ENCODE results near the gene ITPR3.
A peak's percentile ranks its signal among the peaks of the same experiment; 100 is the strongest.

ITPR3 gene

DNA sequence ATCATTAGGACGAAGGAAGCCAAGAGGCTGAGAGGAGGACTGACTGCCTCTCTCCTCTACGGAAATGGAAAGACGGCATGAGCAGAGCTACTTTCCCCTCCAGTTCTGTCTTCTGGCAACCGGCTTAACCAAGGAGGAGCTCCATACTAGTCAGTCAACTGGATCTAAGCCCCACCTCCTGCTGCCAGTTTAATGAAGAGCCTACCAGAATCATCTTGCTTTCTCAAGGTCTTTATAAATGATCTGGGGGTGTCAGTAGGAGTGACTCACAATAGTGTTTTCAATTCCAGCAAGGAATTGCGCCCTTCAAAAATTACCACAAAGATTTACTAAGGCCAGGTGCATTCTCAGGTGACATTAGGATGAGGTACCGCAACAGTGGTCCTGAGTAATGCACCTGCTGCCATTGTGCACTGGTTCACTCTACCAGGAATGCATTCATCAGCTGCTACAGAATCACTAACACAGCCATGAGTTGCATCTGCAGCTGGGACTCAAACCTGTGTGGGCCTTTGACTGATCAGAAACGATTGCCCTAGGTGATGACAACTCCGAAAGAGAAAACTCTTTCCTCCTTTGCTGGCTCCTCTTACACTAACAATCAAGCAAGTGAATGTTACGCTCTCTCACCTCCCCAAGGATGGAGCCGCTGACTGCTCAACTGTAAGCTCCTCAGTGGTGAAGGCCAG is 87.5 kb downstream of the ITPR3 start:
- Histone ChIP-seq H3F3A (ENCODE audit: insufficient read depth, low read length) (no peaks in the 10 kb centered on the region), H3K9me2 (ENCODE audit: low read depth, low read length) (no peaks in the 10 kb centered on the region), H3K4me1 (ENCODE audit: insufficient read depth, low read length, severe bottlenecking) (peaks cover 61% of the 10 kb centered on the region), H4K20me1 (ENCODE audit: insufficient read depth, low read length) (no peaks in the 10 kb centered on the region), H2AFZ (ENCODE audit: low read length) (no peak overlapping the region), H3K27ac (ENCODE audit: low read depth, low read length, poor library complexity, severe bottlenecking) (no peak overlapping the region), H3K79me2 (ENCODE audit: insufficient read depth, low read length) (0 out of 2 replicates have a peak, but pooled peaks cover 2% of the 10 kb centered on the region), H3K36me3 (ENCODE audit: insufficient read depth, low read length) (peaks cover 43% of the 10 kb centered on the region), H3K9me3 (ENCODE audit: low read length) (no peaks in the 10 kb centered on the region), H3K4me2 (ENCODE audit: low read length) (no peak overlapping the region), H3K9ac (ENCODE audit: low read length) (no peak overlapping the region), H3K27me3 (ENCODE audit: insufficient read depth, low read length) (no peaks in the 10 kb centered on the region), H3K4me3 (ENCODE audit: low read depth, low read length, poor library complexity, severe bottlenecking) (no peak overlapping the region)
- TF ChIP-seq, protein P1, sequence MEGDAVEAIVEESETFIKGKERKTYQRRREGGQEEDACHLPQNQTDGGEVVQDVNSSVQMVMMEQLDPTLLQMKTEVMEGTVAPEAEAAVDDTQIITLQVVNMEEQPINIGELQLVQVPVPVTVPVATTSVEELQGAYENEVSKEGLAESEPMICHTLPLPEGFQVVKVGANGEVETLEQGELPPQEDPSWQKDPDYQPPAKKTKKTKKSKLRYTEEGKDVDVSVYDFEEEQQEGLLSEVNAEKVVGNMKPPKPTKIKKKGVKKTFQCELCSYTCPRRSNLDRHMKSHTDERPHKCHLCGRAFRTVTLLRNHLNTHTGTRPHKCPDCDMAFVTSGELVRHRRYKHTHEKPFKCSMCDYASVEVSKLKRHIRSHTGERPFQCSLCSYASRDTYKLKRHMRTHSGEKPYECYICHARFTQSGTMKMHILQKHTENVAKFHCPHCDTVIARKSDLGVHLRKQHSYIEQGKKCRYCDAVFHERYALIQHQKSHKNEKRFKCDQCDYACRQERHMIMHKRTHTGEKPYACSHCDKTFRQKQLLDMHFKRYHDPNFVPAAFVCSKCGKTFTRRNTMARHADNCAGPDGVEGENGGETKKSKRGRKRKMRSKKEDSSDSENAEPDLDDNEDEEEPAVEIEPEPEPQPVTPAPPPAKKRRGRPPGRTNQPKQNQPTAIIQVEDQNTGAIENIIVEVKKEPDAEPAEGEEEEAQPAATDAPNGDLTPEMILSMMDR (IDR thresholded peaks at IDR 0.05; ENCODE audit: low read length) = no peak
- no peak for TF ChIP-seq EZH2 (IDR thresholded peaks at IDR 0.05; ENCODE audit: borderline replicate concordance, low read length)

DNA sequence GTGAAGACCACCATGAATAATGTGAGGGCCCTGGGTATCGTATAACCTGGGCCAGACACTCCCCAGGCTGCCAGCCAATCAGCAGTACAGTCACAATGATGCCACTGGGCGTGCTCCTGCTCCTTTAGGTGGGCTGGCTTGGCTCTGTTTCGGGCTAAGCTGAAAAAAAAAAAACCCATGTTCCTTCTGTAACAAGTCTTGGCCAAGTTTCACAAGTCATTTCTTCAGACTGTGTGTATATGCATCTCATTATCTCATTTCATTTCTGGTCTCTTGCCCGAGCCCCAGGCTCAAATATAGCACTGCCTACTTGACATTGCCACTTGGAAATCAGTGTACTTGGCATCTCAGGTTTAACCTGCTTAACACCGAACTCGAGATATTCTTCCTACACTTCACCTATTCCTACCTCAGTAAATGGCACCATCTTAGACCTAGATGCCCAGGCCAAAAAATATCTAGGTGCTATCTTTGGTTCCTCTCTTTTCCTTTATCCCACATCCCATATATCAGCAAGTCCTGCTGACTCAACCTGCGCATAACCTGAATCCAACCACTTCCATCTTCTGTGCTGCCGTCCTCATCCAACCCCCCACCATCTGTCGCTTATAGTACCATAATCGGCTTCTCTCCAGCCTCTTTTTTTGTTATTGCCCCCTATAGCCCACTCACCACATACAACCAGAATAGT is 88.6 kb downstream of the ITPR3 start:
- Histone ChIP-seq H3K4me3 (ENCODE audit: low read depth, low read length, poor library complexity, severe bottlenecking) (peak overlapping the region; percentile 70), H4K20me1 (ENCODE audit: insufficient read depth, low read length) (no peaks in the 10 kb centered on the region), H2AFZ (ENCODE audit: low read length) (no peak overlapping the region), H3K27me3 (ENCODE audit: insufficient read depth, low read length) (no peaks in the 10 kb centered on the region), H3F3A (ENCODE audit: insufficient read depth, low read length) (no peaks in the 10 kb centered on the region), H3K4me2 (ENCODE audit: low read length) (peak overlapping the region; percentile 94), H3K9me2 (ENCODE audit: low read depth, low read length) (no peaks in the 10 kb centered on the region), H3K9me3 (ENCODE audit: low read length) (no peaks in the 10 kb centered on the region), H3K79me2 (ENCODE audit: insufficient read depth, low read length) (0 out of 2 replicates have a peak, but pooled peaks cover 2% of the 10 kb centered on the region), H3K4me1 (ENCODE audit: insufficient read depth, low read length, severe bottlenecking) (peaks cover 58% of the 10 kb centered on the region), H3K27ac (ENCODE audit: low read depth, low read length, poor library complexity, severe bottlenecking) (no peak overlapping the region), H3K9ac (ENCODE audit: low read length) (peak overlapping the region; percentile 83; the same call in 1 of the 2 replicates), H3K36me3 (ENCODE audit: insufficient read depth, low read length) (peaks cover 43% of the 10 kb centered on the region)
- TF ChIP-seq, protein P1 (IDR thresholded peaks at IDR 0.05; ENCODE audit: low read length) = no peak
- TF ChIP-seq EZH2 (IDR thresholded peaks at IDR 0.05; ENCODE audit: borderline replicate concordance, low read length) = no peak

DNA sequence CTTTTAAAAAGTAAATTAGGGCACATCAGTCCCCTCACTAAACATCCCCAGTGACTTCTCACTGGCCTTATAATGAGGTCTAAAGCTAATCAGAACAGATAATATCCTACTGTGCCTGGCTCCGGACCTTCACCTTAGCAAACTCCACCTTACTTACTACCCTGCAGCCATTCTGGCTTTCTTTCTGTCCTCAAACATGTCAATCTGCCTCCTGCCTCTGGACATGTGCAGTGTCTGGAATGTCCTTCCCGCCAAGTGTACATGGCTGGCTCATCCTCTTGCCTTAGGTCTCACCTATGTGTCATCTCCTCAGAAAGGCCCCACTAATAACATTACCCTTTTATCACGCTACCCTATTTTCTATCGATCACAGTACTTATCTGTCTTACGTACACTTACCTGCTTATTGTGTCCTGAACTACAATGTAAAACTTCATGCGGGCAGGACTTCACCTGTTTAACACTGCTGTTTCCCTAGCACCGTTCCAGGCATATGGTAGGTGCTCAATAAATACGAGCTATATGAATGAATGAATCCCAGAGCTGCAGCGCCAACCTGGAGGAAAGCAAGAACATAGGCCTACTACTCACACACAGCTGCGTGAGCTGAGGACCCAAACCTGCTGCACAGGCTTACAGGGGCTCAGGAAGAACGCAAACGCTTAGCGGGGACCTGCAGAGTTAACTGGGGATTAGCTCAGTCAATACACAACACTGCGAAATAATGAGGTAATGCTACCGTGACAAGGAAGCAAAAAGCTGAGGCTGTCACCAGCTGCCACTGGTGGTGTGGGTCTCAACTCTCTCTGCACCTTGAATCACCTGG is 89.4 kb downstream of the ITPR3 start:
- Histone ChIP-seq H3K9me2 (ENCODE audit: low read depth, low read length) (no peaks in the 10 kb centered on the region), H3K36me3 (ENCODE audit: insufficient read depth, low read length) (peaks cover 43% of the 10 kb centered on the region), H3K4me2 (ENCODE audit: low read length) (peak overlapping the region; percentile 94), H2AFZ (ENCODE audit: low read length) (no peak overlapping the region), H3K9me3 (ENCODE audit: low read length) (no peaks in the 10 kb centered on the region), H3K27ac (ENCODE audit: low read depth, low read length, poor library complexity, severe bottlenecking) (peak overlapping the region; percentile 87), H3K27me3 (ENCODE audit: insufficient read depth, low read length) (no peaks in the 10 kb centered on the region), H3K9ac (ENCODE audit: low read length) (peak overlapping the region; percentile 83), H4K20me1 (ENCODE audit: insufficient read depth, low read length) (no peaks in the 10 kb centered on the region), H3F3A (ENCODE audit: insufficient read depth, low read length) (no peaks in the 10 kb centered on the region), H3K79me2 (ENCODE audit: insufficient read depth, low read length) (0 out of 2 replicates have a peak, but pooled peaks cover 2% of the 10 kb centered on the region), H3K4me1 (ENCODE audit: insufficient read depth, low read length, severe bottlenecking) (peaks cover 52% of the 10 kb centered on the region), H3K4me3 (ENCODE audit: low read depth, low read length, poor library complexity, severe bottlenecking) (peak overlapping the region; percentile 70)
- no peak for TF ChIP-seq EZH2 (IDR thresholded peaks at IDR 0.05; ENCODE audit: borderline replicate concordance, low read length)
- TF ChIP-seq, protein P1 (IDR thresholded peaks at IDR 0.05; ENCODE audit: low read length) = no peak
